ENCODE results near the gene PSENEN. TPM values are rescaled to one million over a fixed set of nuclear protein-coding genes. Genes with fewer than 3 reads are reported as not detected.

PSENEN gene, protein sequence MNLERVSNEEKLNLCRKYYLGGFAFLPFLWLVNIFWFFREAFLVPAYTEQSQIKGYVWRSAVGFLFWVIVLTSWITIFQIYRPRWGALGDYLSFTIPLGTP
- total RNA-seq (84.0 TPM), polyA plus RNA-seq (ENCODE audit: insufficient read depth, low read depth, low replicate concordance) (185 TPM)
- long read RNA-seq, donor 1, transcript PSENEN-202 (4 exons, 1,661 nt): major isoform, 10 of 21 reads
- long read RNA-seq, donor 1, partial matches to known transcripts: 0 of 21 reads
- long read RNA-seq, donor 1, other reads (novel, unspliced or antisense): 8 of 21 reads
- long read RNA-seq, donor 2, transcript PSENEN-202 (4 exons, 1,661 nt): major isoform, 22 of 36 reads
- long read RNA-seq, donor 2, partial matches to known transcripts: 0 of 36 reads
- long read RNA-seq, donor 2, other reads (novel, unspliced or antisense): 11 of 36 reads
- long read RNA-seq, donor 3, transcript PSENEN-202 (4 exons, 1,661 nt): major isoform, 32 of 52 reads
- long read RNA-seq, donor 3, partial matches to known transcripts: 5 of 52 reads
- long read RNA-seq, donor 3, other reads (novel, unspliced or antisense): 10 of 52 reads
- long read RNA-seq, donor 4, transcript PSENEN-202 (4 exons, 1,661 nt): major isoform, 24 of 33 reads
- long read RNA-seq, donor 4, partial matches to known transcripts: 5 of 33 reads
- long read RNA-seq, donor 4, other reads (novel, unspliced or antisense): 0 of 33 reads
- long read RNA-seq, donor 5, transcript PSENEN-202 (4 exons, 1,661 nt): major isoform, 6 of 6 reads
- long read RNA-seq, donor 5, partial matches to known transcripts: 0 of 6 reads
- long read RNA-seq, donor 5, other reads (novel, unspliced or antisense): 0 of 6 reads
- long read RNA-seq, donor 6, transcript PSENEN-202 (4 exons, 1,661 nt): major isoform, 79 of 158 reads
- long read RNA-seq, donor 6, transcript PSENEN-201 (4 exons, 603 nt): minor isoform, 5 of 158 reads
- long read RNA-seq, donor 6, transcript PSENEN-203 (3 exons, 833 nt): minor isoform, 9 of 158 reads
- long read RNA-seq, donor 6, partial matches to known transcripts: 28 of 158 reads
- long read RNA-seq, donor 6, other reads (novel, unspliced or antisense): 37 of 158 reads
- long read RNA-seq, donor 7, transcript PSENEN-202 (4 exons, 1,661 nt): major isoform, 31 of 37 reads
- long read RNA-seq, donor 7, partial matches to known transcripts: 2 of 37 reads
- long read RNA-seq, donor 7, other reads (novel, unspliced or antisense): 2 of 37 reads
- long read RNA-seq, donor 8, transcript PSENEN-202 (4 exons, 1,661 nt): major isoform, 26 of 36 reads
- long read RNA-seq, donor 8, partial matches to known transcripts: 0 of 36 reads
- long read RNA-seq, donor 8, other reads (novel, unspliced or antisense): 6 of 36 reads
- long read RNA-seq, donor 9, transcript PSENEN-202 (4 exons, 1,661 nt): major isoform, 11 of 13 reads
- long read RNA-seq, donor 9, partial matches to known transcripts: 0 of 13 reads
- long read RNA-seq, donor 9, other reads (novel, unspliced or antisense): 0 of 13 reads
- long read RNA-seq, donor 10, transcript PSENEN-202 (4 exons, 1,661 nt): major isoform, 12 of 23 reads
- long read RNA-seq, donor 10, partial matches to known transcripts: 0 of 23 reads
- long read RNA-seq, donor 10, other reads (novel, unspliced or antisense): 6 of 23 reads

DNA sequence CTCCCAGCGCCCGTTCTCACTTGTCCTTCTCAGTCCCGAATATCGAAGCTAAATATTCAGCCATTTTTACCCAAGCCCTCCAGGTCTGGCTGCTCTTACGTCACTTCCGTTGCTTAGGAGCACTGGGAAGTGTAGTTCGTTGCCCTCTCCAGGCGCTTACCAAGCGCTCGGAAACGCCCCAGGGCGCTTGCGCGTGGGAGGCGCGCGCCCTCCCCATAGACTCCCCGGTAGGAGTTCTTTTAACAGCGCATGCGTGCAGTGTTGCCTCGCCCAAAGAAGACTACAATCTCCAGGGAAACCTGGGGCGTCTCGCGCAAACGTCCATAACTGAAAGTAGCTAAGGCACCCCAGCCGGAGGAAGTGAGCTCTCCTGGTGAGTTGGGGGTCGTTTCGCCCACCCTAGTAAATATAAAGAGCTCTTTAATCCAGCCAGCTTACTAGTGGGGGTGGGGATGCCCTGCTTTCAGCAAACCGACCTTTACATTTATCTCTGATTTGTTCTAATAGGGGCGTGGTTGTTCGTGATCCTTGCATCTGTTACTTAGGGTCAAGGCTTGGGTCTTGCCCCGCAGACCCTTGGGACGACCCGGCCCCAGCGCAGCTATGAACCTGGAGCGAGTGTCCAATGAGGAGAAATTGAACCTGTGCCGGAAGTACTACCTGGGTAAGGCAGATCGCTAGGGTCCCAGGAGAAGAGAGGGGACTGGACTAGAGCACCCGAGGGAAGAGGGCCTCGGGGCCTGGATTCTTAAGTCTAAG is at the start of gene PSENEN, which contains the start of gene U2AF1L4:
Gene PSENEN, plus strand, starts transcription at position 324 of the 759 bp plus-strand sequence. Its CDS starts 280 bp downstream, at position 604.
Gene U2AF1L4, minus strand, starts transcription at position 91 of the 759 bp plus-strand sequence. Its CDS starts 27 bp downstream, at position 64.
- intact Hi-C loops (cut with DNase I): no loop called here
- TF ChIP-seq CTCF (IDR thresholded peaks at IDR 0.05; ENCODE audit: borderline replicate concordance, extremely low read depth, insufficient read depth): peak; percentile 7

DNA sequence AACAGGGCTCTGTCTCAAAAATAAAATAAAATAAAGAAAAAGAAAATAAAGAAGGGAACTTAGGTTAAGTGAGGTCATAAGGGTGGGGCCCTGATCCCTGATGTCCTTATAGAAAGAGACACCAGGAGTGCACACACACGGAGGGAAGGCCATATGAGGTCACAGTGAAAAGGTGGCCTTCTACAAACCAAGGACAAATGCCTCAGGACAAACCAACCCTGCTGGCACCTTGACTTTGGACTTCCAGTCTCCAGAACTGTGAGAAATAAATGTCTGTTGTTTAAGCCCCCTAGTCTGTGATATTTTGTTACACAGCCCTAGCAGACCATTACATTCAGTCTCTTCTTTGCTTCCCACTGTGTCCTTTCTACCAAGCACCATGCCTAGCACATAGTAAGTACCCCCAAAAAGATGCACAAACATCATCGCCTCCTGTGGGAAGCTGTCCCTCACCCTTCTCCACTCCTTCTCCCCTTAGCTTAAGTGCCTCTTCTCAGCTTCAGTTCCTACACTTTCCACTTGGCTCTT is 49.5 kb upstream of the PSENEN start:
- intact Hi-C loops (cut with DNase I): no loop called here
- Histone ChIP-seq H3K9me3 (ENCODE audit: control insufficient read depth in 2 of 3, insufficient read depth in 1 of 3, low read length in 3 of 3) (no peaks in the 10 kb centered on the region), H3K4me1 (ENCODE audit: control insufficient read depth in 2 of 3, insufficient read depth in 2 of 3, low read depth in 1 of 3, low read length in 3 of 3) (no peaks in the 10 kb centered on the region), H3K27ac (ENCODE audit: low read depth in 2 of 2, low read length in 2 of 2) (no peak overlapping the region), H3K4me3 (ENCODE audit: low read length in 3 of 3) (no peak overlapping the region), H3K9ac (ENCODE audit: low read length in 3 of 3) (no peak overlapping the region), H3K27me3 (ENCODE audit: control insufficient read depth, insufficient read depth, low read length) (no peaks in the 10 kb centered on the region), H3K36me3 (ENCODE audit: control insufficient read depth in 2 of 3, insufficient read depth in 3 of 3, low read length in 3 of 3) (no peaks in the 10 kb centered on the region)
- DNase-seq: no peak
- no peak for FAIRE-seq
- no peak for TF ChIP-seq CTCF (IDR thresholded peaks at IDR 0.05; ENCODE audit: borderline replicate concordance, extremely low read depth, insufficient read depth)

More for the DNA sequence above, at the start of gene PSENEN, which contains the start of gene U2AF1L4:
- Histone ChIP-seq H3K4me3 (ENCODE audit: low read length in 3 of 3) (peak within 1 kb of the TSS; percentile 94 to 99 (median 94)), H3K9me3 (ENCODE audit: control insufficient read depth in 2 of 3, insufficient read depth in 1 of 3, low read length in 3 of 3) (no peaks in the 10 kb centered on the region), H3K36me3 (ENCODE audit: control insufficient read depth in 2 of 3, insufficient read depth in 3 of 3, low read length in 3 of 3) (no peaks in the 10 kb centered on the region), H3K27ac (ENCODE audit: low read depth in 2 of 2, low read length in 2 of 2) (peak within 1 kb of the TSS; percentile 99 to 100), H3K9ac (ENCODE audit: low read length in 3 of 3) (peak within 1 kb of the TSS; percentile 63 to 98 (median 77)), H3K27me3 (ENCODE audit: control insufficient read depth, insufficient read depth, low read length) (no peaks in the 10 kb centered on the region), H3K4me1 (ENCODE audit: control insufficient read depth in 2 of 3, insufficient read depth in 2 of 3, low read depth in 1 of 3, low read length in 3 of 3) (peaks cover 2 to 22% (median 9%) of the 10 kb centered on the region in 3 donors)
- peak; percentile 98 to 100 (median 99) for DNase-seq
- FAIRE-seq: peak; percentile 68
